Frontal cortex (tissue), 4 donors: ENCODE measurements around the gene TMEM80. TPM values are rescaled to one million over a fixed set of nuclear protein-coding genes. Genes with fewer than 3 reads are reported as not detected.

ENCODE experiments used
- DNase-seq, 2 donors: peaks; one replicate each; pipeline ENCODE4 v3.0.0; 2012; ENCODE audit warnings: low spot score in 2 of 2
- FAIRE-seq: peaks from 2 replicates; lab custom pipeline; 2012; peaks lifted over from hg19 to GRCh38; lab: Jason Lieb, UNC
- total RNA-seq: library from RNA; depleted of rRNA; stranded (reverse); fragments of >200 nt; gene quantifications from one replicate; pipeline ENCODE4 v1.2.3, GENCODE V29; 2014
- donor health status: control.
- donor health status: control.
- donor health status: control.

TMEM80 gene
- total RNA-seq, 1 donor from 2014 or later: 11.8 TPM

DNA sequence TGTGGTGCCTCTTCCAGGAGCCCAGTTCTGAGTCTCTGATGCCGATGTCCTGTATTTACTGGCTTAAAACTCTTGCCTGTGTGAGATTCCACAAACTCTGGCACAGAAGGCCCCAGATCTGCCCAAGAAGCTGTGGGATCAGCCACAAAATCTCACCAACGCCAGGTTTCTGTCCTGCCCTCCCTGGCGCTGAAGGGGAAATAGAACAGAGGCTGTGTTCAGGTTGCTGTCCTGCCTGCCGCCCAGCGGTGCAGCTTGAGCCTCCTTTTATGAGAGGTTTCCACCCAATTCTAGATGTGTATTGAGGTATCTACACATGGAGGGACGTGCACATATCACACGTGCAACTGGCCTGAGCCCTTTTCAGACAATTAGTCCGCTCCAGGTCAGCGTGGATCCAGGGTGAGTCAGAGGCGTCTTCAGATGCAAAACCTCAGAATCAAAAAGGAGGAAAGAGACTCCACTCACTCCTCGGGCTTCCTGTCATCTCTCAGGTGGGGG is 2.2 kb downstream of the TMEM80 start:
- FAIRE-seq: no peak
- no peak for DNase-seq

DNA sequence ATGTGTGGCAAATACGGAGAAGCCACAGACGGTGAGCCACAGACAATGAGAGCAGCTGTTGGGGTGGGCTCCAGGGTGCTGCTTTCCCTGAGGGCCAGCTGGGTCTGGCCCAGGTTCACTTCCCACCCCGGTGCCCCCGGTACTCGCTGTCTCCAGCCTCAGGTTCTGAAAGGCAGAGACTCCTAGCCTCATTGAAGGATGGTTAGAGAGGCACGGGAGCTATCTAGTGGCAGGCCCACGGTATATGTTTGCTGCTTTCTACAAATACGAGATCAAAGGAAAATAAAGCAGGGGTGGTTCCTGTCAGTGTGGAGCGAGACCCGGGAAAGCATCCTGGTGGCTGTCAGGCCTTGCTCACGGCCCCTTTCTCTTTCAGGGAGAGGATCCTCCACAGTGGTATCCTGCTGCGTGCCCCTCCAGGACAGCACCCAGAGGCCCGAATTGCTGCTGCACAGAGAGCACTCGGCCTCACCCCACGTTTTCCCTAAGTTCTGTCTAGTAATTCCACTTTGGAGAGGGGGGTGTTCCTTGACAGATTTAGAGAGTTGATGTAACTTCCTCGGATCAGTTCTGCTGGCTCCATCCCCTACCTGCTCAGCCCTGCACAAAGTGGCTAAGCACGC is 3.0 kb downstream of the TMEM80 start:
- no peak for FAIRE-seq

DNA sequence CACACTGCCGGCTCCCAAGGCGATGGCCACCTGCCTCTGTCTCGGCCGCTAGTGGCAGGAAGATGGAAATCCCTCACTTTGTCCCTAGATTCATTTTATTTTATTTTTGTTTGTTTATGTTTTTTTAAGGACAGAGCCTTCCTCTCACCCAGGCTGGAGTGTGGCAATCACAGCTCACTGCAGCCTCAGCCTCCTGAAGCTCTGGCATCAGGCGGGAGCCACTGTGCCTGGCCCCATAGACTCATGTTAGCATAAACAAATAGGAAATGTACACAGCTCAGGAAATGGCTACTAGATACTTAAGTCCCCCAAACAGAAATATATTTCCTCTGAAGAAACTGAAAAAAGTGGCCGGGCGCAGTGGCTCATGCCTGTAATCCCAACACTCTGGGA is 3.5 kb downstream of the TMEM80 start:
- no peak for FAIRE-seq
- no peak for DNase-seq

More for the DNA sequence above, 3.0 kb downstream of the TMEM80 start:
- no peak for DNase-seq

DNA sequence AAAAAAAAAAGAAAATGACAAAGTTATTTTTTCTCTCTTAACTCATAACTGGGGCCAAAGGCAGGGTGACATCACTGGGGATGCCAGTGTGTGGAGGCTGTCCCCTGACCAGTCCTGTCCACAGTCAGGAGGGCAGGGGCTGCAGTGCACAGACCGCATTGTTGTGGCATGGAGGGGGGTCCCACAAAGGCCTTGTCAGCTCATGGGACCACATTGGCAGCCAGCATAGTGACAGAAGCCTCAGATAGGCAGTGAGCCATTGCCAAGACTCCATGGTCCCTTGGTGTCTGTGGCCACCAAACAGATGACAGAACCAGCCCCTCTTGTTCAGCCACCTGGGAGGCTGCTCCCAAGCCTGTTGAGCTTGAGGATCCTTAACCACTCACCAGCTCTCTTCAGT is 4.1 kb downstream of the TMEM80 start:
- DNase-seq: no peak
- no peak for FAIRE-seq

DNA sequence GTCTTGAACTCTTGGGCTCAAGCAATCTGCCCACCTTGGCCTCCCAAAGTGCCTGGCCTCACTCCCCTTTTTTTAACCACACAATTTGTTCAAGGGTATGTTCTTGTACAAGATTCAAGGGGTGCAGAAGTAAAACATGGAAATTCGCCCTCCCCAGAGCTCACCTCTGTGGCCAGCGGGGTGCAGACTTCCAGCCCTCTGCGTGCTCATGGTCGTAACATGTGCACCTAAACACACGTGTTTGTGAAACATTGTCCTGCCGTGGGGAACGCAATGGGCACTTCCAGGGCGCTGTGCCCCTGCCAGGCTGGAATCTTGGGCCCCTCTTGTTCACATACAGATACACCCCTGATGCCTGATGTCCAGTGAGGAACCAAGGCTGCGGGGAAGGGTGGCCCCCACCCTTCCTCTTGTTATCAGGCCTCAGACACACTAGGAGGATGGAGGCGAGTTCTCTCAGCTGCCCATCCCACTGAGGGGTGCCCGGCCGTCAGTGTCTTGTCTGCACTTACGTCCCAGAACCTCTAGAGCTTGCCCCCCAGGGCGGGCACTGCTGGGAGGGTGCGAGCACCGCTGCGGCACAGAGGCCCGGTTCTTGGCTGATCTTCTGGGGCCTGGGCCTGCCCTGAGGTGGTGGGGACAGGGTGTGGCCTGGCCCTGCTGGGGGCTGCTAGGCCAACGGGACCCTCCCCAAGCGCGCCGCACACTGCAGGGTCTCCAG is 6.3 kb downstream of the TMEM80 start:
- FAIRE-seq: no peak
- no peak for DNase-seq

DNA sequence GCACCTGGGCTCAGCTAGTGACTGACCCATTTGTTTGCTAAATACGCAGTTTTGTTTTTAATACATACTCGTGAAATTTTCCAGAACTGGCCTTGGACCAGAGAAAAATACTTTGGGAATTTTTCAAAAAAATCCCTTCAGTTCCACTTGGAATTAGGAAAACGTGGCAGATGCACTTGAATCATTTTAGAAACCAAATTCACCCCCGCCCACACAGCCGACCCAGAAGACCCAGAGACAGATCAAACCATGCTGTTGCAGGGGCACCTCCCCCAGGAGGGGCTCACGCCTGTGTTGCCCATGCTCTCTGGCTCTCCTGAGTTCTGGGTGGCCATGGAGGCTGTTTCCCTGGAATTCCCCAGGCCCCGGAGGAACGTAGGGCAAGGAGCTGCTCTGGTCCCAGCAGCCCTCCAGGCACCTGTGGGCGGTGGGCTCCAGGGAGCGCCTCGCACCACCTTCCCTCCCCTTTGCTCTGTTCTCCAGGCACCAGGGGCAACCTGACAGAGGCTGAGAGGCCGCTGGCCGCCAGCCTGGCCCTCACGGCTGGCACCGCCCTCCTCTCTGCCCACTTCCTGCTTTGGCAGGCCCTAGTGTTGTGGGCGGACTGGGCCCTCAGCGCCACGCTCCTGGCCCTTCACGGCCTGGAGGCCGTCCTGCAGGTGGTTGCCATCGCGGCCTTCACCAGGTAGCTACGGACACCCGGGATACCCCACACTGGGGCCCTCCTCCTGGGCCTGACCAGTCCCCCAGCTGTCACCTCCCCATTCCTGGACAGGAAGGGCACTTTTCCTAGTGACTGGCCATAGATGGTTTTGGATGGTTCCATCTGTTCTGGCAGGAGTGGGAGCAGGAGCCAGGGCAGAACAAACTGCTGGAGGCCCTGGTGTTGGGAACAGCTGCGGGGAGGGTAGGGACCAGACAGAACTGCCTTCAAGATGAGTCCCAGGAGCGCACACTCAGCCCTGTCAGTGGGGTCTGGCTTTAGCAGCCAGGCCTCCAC is 7.1 kb downstream of the TMEM80 start:
- FAIRE-seq: no peak

DNA sequence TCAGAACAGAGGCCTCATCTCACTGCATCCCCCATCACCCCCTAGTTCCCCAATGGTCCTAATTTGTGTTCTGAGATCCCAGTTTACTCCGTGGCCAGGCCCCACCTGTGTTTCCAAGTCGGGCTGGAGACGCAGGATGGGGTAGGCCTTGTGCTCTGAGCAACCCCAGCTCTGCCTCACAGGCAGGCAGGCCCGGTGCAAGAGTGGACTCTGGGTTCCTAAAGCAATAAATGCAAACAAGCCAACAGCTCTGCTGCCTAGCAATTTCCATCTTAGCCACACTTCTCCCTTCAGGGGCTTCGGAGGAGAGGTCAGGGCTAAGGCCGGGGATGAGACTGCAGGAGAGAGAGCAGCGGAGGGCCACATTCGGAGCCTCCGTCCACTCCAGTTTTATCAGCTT is 7.9 kb downstream of the TMEM80 start:
- DNase-seq (no peak), FAIRE-seq (no peak)

More for the DNA sequence above, 7.1 kb downstream of the TMEM80 start:
- no peak for DNase-seq

DNA sequence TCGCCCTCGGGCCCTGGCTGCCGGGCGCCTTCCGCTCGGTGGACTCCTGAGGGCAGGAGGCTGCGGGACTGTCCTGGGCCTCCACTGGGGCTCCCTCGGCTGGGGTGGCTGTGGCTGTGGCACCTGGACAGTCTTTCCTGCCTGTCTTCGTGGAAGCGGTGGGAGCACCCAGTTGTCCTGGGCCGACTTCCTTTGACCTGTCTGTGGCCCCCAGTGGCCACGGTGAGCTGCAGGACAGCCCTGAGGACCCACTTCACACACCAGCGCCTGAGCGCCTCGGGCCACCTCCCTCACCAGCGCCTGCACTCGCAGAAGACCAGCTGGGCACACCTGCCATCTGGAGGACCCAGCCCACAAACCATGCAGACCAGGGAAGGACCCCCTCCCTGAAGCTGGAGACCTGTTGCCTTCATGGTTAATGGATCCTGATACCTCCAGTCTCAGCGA is 8.6 kb downstream of the TMEM80 start:
- FAIRE-seq: no peak
- DNase-seq: no peak

DNA sequence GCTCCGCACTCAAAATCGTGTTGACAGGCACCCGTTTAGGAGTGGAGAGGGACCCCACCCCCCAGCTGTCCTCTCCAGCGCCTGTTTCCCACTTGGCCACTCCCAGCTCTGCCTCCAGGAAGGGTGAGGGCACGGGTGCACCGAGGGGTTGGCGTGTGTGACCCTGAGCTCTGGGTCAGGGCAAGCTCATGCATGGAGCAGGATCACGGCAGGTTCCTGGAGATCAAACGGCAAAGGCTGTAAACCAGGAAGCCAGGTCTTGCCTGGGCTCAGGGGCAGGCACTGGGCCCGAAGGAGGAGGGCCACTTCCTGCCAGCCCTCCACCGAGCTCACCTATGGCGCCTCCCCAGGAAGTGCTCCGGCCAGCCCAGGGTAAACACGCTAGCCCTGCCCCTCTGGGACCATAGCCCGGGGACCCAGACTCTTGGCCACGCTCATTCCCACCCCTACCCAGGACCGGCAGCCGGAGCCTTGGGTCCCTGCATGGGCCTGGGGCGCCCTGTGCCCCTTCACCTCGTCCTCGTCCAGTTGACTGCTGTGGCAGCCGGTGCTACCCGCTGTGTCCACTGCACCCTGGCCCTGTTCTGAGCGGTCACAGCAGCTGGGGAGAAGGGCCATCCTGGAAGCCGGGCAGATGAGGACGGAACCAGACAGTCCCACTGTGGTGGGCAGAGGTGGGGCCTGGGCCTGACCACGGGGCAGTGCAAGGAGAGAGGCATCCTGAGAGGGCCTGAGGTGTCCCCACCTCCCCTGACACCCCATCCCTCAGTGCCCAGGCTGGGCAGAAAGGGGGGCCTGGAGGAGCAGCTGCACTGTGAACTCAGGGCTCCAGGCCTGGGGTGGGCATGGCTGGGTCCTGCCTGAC is 9.4 kb downstream of the TMEM80 start:
- DNase-seq: no peak
- FAIRE-seq: no peak

DNA sequence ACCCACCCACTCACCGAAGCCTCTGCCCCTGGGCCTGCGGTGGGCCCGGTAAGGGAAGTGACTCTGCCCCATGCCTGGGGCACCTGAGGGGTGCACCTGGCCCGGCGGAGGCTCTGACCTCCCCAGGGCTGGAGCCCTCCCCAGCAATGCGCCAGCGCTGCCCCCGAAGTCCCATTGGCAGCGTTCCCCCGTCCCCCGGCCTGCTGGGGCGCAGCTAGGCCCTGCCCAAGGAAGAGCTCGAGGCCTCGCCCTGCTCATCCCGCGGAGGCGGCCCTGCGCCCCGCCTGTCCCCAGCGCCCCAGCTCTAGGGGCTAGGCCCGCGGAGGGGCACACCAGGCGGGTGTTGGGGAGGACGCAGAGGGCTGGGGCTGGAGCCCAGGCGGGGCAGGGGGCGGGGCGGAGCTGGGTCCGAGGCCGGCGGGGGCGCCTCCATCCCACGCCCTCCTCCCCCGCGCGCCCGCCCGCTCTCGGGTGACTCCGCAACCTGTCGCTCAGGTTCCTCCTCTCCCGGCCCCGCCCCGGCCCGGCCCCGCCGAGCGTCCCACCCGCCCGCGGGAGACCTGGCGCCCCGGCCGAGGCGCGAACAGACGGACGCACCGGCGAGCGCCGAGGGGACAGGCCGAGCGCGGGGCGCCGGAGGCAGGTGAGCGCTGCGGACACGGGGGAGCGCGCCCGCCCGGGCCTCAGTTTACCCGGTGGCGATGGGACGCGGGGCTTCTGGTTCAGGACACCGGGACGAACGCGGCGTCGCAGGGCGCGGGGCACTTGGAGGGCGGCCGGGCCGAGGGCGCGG is 10.2 kb downstream of the TMEM80 start, which contains the start of gene EPS8L2:
TSS of gene EPS8L2 (plus strand) at position 586 of the 793 bp plus-strand sequence. CDS start 3,177 bp downstream, outside the sequence.
- DNase-seq: no peak
- FAIRE-seq: no peak

DNA sequence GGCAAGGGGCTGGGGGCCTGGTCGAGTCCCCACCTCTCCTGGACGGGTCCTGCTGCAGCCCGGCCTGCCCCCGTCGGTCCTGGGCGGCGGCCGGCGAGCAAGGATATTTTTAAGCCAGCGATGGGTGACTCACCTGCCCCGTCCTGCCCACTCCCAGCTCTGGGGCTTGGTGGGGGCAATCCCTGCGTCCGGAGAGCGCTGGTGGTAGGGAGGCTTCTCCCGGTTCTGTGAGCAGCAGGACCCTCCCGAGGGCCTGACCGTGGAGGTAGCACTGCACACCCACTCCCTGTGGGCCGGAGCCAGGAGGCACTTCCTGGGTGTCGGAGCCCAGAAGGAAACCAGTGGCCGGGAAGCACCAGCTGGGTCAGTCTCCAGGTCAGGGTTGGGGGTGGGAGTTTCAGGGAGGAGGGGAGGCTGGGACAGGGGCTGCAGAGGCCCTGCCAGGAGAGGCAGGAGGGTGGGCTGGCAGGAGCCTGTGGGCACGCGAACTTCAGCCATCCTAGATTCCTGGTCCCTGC is 10.9 kb downstream of the TMEM80 start:
- no peak for DNase-seq

DNA sequence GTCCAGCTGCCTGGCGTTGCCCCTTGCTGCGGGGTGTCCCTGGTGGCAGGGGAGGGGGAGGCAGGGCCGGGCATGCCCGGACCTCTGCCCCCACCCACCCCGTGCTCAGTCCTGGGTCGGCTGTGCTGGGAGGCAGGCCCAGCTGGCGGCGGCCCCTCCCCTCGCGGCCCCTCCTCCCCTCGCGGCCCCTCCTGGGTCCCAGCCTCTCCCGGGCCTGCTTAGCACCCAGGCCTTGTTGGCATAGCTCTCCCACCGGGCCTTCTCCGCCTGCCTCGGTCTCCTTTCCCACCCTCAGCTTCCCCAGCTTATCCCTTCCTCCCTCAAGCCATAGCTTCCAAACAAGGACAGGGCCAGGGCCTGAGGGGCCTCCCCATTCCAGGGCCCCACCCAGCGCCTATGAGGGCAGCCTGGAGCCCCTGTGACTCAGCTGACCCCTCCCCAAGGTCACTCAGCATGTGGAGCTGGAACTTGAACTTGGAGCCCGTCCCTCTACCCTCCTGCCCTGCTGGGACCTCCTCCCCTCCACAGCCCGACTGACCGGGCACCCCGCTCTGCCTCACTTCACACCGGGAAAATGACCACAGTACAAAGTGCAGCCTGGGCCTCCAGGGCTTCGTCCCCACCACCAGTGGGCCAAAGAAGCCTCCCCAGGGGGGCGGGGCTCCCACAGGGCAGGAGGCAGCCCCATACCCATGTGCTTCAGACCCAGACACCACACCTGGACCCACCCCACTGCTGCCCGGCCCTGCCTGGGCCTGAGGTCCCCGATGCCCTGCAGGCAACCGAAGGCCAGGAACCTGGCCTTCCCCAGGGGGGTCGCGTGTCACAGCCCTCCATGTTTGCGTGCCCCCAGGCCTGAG is 11.6 kb downstream of the TMEM80 start:
- DNase-seq (no peak), FAIRE-seq (no peak)

More for the DNA sequence above, 10.9 kb downstream of the TMEM80 start:
- FAIRE-seq: no peak

DNA sequence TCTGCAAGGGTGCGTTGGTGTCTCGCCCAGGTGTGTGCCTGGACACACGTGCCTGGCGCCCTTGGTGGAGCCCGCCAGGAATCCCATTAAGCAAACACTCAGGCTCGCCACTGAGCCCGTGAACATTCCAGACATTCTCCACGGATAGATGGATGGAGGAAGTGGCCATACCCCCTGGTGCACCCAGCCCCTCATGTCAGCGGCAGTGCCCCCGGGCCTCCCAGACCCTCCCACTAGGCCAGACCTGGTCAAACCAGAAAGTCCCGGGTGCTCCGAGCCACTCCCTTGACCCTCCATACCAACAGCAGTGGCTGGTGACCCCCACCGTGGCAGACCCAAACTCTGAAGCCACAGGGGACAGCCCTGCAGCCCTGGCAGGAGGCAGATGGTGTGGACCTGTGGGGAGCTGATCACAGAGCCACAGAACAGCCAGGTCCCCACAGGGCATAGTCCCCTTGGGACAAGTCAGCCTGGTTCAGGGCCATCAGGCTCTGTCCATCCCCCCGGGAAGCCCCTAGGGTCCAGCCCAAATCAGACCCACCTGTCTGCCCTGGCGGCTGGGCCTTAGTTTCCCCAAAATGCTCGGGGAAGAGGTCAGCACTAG is 12.3 kb downstream of the TMEM80 start:
- DNase-seq: no peak
- no peak for FAIRE-seq

DNA sequence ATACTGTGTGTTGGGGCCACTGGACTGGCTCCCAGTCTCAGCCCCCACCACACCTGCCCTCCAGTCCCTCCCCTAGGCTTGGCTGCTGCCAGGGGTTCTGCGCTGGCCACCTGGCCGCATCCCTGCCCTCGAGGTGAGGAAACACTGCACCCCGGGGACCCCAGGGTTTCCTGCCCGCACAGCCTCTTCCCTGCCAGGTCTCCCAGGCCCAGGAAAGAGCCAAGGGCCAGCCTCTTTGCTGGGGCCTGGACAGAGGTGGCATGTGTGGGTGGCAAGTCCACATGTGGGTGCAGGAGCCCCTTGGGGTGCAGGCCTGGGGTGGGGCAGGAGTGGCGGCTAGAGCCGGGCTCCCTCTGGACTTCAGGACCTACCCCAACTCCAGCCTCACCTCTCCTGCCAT is 12.9 kb downstream of the TMEM80 start:
- no peak for DNase-seq
- FAIRE-seq: no peak

DNA sequence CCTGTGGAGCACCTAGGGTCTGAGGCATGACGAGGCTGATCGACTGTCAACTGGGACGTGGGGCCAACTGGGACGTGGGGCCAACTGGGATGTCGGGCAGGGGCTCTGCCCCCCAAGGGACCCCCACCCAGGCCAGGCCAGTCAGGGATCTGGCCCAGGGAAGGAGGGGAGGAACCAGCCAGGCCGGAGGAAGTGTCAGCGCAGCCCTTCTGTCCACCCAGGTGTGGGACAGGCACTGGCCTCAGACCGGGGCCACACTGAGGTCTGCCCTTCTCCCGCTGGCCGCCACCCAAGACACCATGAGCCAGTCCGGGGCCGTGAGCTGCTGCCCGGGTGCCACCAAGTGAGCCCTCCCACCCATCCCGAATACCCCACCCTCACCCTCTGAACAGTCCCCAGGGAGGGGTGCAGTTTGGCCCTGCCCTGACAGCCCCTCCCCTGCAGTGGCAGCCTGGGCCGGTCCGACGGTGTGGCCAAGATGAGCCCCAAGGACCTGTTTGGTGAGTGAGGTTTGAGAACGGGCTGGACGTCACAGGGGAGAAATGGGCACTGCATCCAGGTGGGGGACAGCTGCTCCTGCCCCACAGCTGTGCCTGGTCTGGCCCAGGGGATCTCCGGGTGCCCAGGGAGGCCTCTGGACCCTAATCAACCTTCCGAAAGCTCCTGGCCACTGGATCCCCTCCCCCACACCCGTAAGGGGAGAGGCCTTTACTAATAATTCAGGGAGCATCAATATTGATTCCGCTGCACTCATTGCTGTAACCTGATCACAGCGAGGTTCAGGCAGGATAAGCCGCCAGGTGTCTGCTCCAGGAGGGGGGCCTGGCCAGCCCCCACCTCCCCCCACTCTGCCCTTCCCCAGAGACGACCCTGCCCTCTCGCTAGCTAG is 13.7 kb downstream of the TMEM80 start:
- no peak for DNase-seq
- FAIRE-seq: no peak

DNA sequence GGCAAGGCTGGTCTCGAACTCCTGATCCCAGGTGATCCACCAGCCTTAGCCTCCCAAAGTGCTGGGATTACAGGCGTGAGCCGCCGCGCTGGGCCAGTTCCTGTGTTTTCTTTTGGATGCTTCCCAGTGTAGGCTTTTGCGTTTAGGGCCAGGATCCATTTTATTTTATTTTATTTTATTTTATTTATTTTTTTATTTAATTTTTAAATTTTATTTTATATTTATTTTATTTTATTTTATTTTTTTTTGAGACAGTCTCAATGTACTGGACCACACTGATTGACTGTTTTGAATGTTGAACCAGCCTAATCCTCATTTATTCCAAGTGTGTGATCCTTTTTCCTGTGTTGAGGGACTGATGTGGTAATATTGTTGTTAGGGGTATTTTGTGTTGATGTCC is 18.8 kb downstream of the TMEM80 start:
- no peak for FAIRE-seq

More for the DNA sequence above, 18.8 kb downstream of the TMEM80 start:
- no peak for DNase-seq
